Pancreas (tissue), 10 donors: Measurements from ENCODE around the gene KDM4C. TPM values are rescaled to one million over a fixed set of nuclear protein-coding genes. Genes with fewer than 3 reads are reported as not detected.
A peak's percentile ranks its signal among the peaks of the same experiment; 100 is the strongest.

ENCODE experiments used
- ATAC-seq, 4 donors: fragments of 200-7000 bp; cut with Tn5 transposase; one replicate each; pipeline versions ENCODE4 v1.8.0 to v1.9.1; 2020; ENCODE audit warnings: mild to moderate bottlenecking in 4 of 4, moderate library complexity in 4 of 4
- DNase-seq, 6 donors: peaks; one replicate each; pipeline ENCODE4 v3.0.0-alpha.2; 2020
- FAIRE-seq: peaks from 2 replicates; lab custom pipeline; 2012; peaks lifted over from hg19 to GRCh38; lab: Jason Lieb, UNC
- H3K27ac ChIP-seq, 4 donors: fragments of 200-600 bp; sonication (generic); 1 replicate in 3 of 4; 2 replicates in 1 of 4; pipeline versions ENCODE4 v1.5.0 to v1.8.0; 2020
- H3K27me3 ChIP-seq, 4 donors: fragments of 200-600 bp; one replicate each; pipeline ENCODE4 v1.8.0; 2021
- H3K36me3 ChIP-seq, 3 donors: fragments of 200-600 bp; sonication (generic) in 1 of 3; one replicate each; pipeline versions ENCODE4 v1.5.0 to v1.8.0; 2020 to 2021
- H3K4me1 ChIP-seq, 3 donors: fragments of 200-600 bp; one replicate each; pipeline ENCODE4 v1.8.0; 2021
- H3K4me3 ChIP-seq, 4 donors: fragments of 200-600 bp; sonication (generic) in 2 of 4; one replicate each; pipeline versions ENCODE4 v1.5.0 to v1.8.0; 2020 to 2021
- H3K9me3 ChIP-seq, 4 donors: fragments of 200-600 bp; one replicate each; pipeline ENCODE4 v1.8.0; 2021
- CTCF ChIP-seq, 4 donors: fragments of 200-600 bp; sonication (generic) in 3 of 4; IDR thresholded peaks; one replicate each; pipeline versions ENCODE4 v1.5.0 to v1.8.0; 2021; ENCODE audit warnings: antibody characterized with exemption in 4 of 4
- WGBS, 2 donors: extraction: QIAGEN DNeasy Blood & Tissue Kit; methylation state at CpG; one replicate each; pipeline ENCODE4 v1.1.7; 2013; 5-methylcytosine and 5-hydroxymethylcytosine counted together
- intact Hi-C, 3 donors: fragments of 100-400 bp; cut with DNase I; formaldehyde crosslinking; loops; one replicate each; pipeline versions ENCODE4 v1.11.1 to v1.14.2; 2022
- polyA plus RNA-seq, 2 donors: library from polyadenylated mRNA; stranded (reverse); fragments of 200-250 nt; gene quantifications; one replicate each; pipeline ENCODE4 v1.2.3, GENCODE V29; 2013
- total RNA-seq, 6 donors: library from RNA; stranded (reverse); fragmentation: NEBNext Ultra II Directional in 4 of 6; extraction: Animal tissue kit (Norgen Biotek cat#: 25700) in 4 of 6; gene quantifications; one replicate each; pipeline versions ENCODE4 v1.2.1 to v1.2.4, GENCODE V29; 2021 to 2023
- donor health status: healthy with polysubstance abuse.
- donor health status: DM: no; HTN: no; CAD: no; lungs with moderate emphysema.
- donor health status: DM: no; HTN: no; CAD: no.
- donor health status: control.
- donor health status: control.
- donor health status: Bipolar disorder and iron deficiency.
- donor health status: DM: yes; HTN: yes; CAD: no.
- donor health status: DM: no; HTN: no; CAD: no.
- donor health status: DM: no; HTN: no; CAD: no.
- donor health status: DM: yes; HTN: yes; CAD: no.

The KDM4C gene
- total and polyA plus RNA-seq, 8 donors, result 10.5 to 30.8 (median 19.7) TPM

GRCh38 chr9:7083192-7083591, 325.4 kb downstream of the KDM4C start:
- H3K9me3 ChIP-seq, result no peaks in the 10 kb centered on the region
- intact Hi-C loops, result no loop called here
- H3K4me3 ChIP-seq, result no peak overlapping the region
- no peak for FAIRE-seq
- DNase-seq, result no peak
- no peak for ATAC-seq
- no peaks in the 10 kb centered on the region for H3K4me1 ChIP-seq
- no peak overlapping the region for H3K27ac ChIP-seq
- H3K27me3 ChIP-seq, result no peaks in the 10 kb centered on the region
- no peaks in the 10 kb centered on the region for H3K36me3 ChIP-seq
- no peak for TF ChIP-seq CTCF (IDR thresholded peaks at IDR 0.05)
- 83% methylated on average over 1 of the region's 1 CpG for WGBS, 2 donors

GRCh38 chr9:7085357-7085756, 327.6 kb downstream of the KDM4C start:
- 93 to 97% methylated on average over 4 of the region's 4 CpGs for WGBS, 2 donors
- no peaks in the 10 kb centered on the region for H3K4me1 ChIP-seq
- TF ChIP-seq CTCF (IDR thresholded peaks at IDR 0.05), result no peak

GRCh38 chr9:7086389-7086788, 328.6 kb downstream of the KDM4C start:
- intact Hi-C loops, result no loop called here
- no peak for DNase-seq
- no peak for FAIRE-seq
- WGBS, 2 donors, result 96 to 97% methylated on average over 3 of the region's 3 CpGs
- Histone ChIP-seq H3K27me3 (no peaks in the 10 kb centered on the region), H3K27ac (no peak overlapping the region), H3K36me3 (no peaks in the 10 kb centered on the region), H3K9me3 (no peaks in the 10 kb centered on the region), H3K4me1 (no peaks in the 10 kb centered on the region), H3K4me3 (no peak overlapping the region)
- ATAC-seq, result no peak
- no peak for TF ChIP-seq CTCF (IDR thresholded peaks at IDR 0.05)

More at GRCh38 chr9:7085357-7085756, 327.6 kb downstream of the KDM4C start:
- Histone ChIP-seq H3K4me3 (no peak overlapping the region), H3K9me3 (no peaks in the 10 kb centered on the region), H3K27me3 (no peaks in the 10 kb centered on the region), H3K27ac (no peak overlapping the region), H3K36me3 (no peaks in the 10 kb centered on the region)
- FAIRE-seq, result no peak
- intact Hi-C loops, result no loop called here
- DNase-seq, result no peak
- no peak for ATAC-seq

- H3K36me3 ChIP-seq, result no peaks in the 10 kb centered on the region
- no peak for ATAC-seq
- intact Hi-C loops, result no loop called here
- H3K4me1 ChIP-seq, result no peaks in the 10 kb centered on the region
- no peak for DNase-seq
- WGBS, 2 donors, result 74 to 81% methylated on average over 3 of the region's 3 CpGs
- no peak overlapping the region for H3K27ac ChIP-seq
- no peak for TF ChIP-seq CTCF (IDR thresholded peaks at IDR 0.05)
- no peak overlapping the region for H3K4me3 ChIP-seq
- no peaks in the 10 kb centered on the region for H3K27me3 ChIP-seq
- H3K9me3 ChIP-seq, result no peaks in the 10 kb centered on the region
- peak; percentile 56 for FAIRE-seq
These were observed 330.8 kb downstream of the KDM4C start for GRCh38 chr9:7088611-7089010.

- Histone ChIP-seq H3K27ac (no peak overlapping the region), H3K36me3 (no peaks in the 10 kb centered on the region), H3K4me3 (no peak overlapping the region), H3K27me3 (no peaks in the 10 kb centered on the region), H3K4me1 (no peaks in the 10 kb centered on the region), H3K9me3 (no peaks in the 10 kb centered on the region)
- intact Hi-C loops, result no loop called here
- 80 to 88% methylated on average over 5 of the region's 5 CpGs for WGBS, 2 donors
- ATAC-seq, result no peak
- no peak for FAIRE-seq
- DNase-seq, result no peak
- no peak for TF ChIP-seq CTCF (IDR thresholded peaks at IDR 0.05)
These were observed 331.8 kb downstream of the KDM4C start for GRCh38 chr9:7089406-7090193.
